Esophagus squamous epithelium (tissue), 4 donors: ENCODE results near the gene SPEF2.

Experiments
- POLR2A ChIP-seq, 4 donors: fragments of 450-650 bp; IDR thresholded peaks; one replicate each; pipeline ENCODE4 v1.6.1; 2017; ENCODE audit warnings: antibody characterized with exemption in 4 of 4, mild to moderate bottlenecking in 4 of 4, moderate library complexity in 3 of 4
- TF ChIP-seq, protein P1 (sequence below), 6 experiments: fragments of 450-650 bp in 4 of 6; fragments of 200-600 bp in 2 of 6; sonication (generic) in 2 of 6; IDR thresholded peaks; one replicate each; pipeline ENCODE4 v1.5.1; 2016 to 2019; ENCODE audit warnings: antibody characterized with exemption in 6 of 6, mild to moderate bottlenecking in 4 of 6, moderate library complexity in 4 of 6

GRCh38 chr5:35674049-35674448 lies 56.4 kb downstream of the SPEF2 start:
- TF ChIP-seq POLR2A (IDR thresholded peaks at IDR 0.05): no peak
- TF ChIP-seq, protein P1, sequence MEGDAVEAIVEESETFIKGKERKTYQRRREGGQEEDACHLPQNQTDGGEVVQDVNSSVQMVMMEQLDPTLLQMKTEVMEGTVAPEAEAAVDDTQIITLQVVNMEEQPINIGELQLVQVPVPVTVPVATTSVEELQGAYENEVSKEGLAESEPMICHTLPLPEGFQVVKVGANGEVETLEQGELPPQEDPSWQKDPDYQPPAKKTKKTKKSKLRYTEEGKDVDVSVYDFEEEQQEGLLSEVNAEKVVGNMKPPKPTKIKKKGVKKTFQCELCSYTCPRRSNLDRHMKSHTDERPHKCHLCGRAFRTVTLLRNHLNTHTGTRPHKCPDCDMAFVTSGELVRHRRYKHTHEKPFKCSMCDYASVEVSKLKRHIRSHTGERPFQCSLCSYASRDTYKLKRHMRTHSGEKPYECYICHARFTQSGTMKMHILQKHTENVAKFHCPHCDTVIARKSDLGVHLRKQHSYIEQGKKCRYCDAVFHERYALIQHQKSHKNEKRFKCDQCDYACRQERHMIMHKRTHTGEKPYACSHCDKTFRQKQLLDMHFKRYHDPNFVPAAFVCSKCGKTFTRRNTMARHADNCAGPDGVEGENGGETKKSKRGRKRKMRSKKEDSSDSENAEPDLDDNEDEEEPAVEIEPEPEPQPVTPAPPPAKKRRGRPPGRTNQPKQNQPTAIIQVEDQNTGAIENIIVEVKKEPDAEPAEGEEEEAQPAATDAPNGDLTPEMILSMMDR (IDR thresholded peaks at IDR 0.05): no peak
